Myocyte (in vitro differentiated cells): ENCODE results near the gene LCORL. TPM values are rescaled to one million over a fixed set of nuclear protein-coding genes. Genes with fewer than 3 reads are reported as not detected.
A peak's percentile ranks its signal among the peaks of the same experiment; 100 is the strongest.
"Not testable (repeated sequence)": the region's sequence is repeated elsewhere in the genome, so short reads cannot be mapped to it uniquely, and the experiment has no call there.

Experiments
- DNase-seq: peaks from one replicate; pipeline ENCODE4 v3.0.0-alpha.2; 2012; ENCODE audit warnings: low read depth
- total RNA-seq: library from RNA; depleted of rRNA; stranded (reverse); fragments of >200 nt; gene quantifications from 2 replicates; pipeline ENCODE4 v1.2.3, GENCODE V29; 2014

The LCORL gene
- total RNA-seq, 1 donor from 2014 or later, result 26.5 TPM

- peak; percentile 6 for DNase-seq
Observed at GRCh38 chr4:18020145-18020670, 1.3 kb downstream of the LCORL start.

- no peak for DNase-seq
Observed at GRCh38 chr4:18014269-18014668, 7.3 kb downstream of the LCORL start.

GRCh38 chr4:18012807-18013462 is 8.6 kb downstream of the LCORL start:
- no peak for DNase-seq

- no peak for DNase-seq
Observed at GRCh38 chr4:18012134-18012806, 9.3 kb downstream of the LCORL start.

DNA sequence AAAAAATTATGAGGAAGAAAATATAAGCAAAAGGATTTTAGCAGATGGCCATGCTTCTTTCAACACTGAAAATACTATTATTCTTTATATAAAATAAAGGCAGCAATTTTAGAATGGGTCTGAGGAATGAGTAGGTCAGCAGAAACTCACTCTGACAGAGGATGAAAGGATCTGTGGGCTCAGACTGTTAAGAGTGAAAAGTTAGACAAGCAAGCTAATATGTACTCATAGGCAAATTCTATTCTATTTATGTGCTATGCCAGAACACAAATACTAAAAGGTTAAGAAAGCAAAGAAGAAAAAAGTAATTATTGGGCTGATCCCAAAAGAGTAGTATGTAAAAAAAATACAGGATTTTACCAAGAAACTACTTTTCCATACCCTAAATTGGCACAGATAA is 13.9 kb downstream of the LCORL start:
- DNase-seq, result no peak

- DNase-seq, result not testable (repeated sequence)
Observed at GRCh38 chr4:18006432-18006831, 15.1 kb downstream of the LCORL start.

- DNase-seq, result no peak
Observed at GRCh38 chr4:17997129-17997528, 24.4 kb downstream of the LCORL start.

DNA sequence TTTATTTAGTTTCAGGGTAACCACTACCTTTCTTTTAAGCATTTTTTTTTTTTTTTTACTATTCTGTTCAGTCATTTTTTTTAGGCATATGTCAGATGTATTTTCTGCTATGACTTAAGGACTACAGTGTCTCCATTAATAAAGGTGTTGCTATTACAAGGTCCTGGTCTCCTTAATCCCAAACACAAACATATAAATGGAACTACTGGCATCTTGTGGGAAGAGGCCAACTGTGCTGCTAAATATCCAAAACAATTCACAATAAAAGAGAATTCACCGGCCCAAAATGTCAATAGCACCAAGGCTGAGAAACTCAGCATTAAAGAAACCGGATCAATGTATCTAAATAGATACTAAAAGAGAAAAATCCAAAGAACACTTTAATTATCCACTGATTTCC is 26.4 kb downstream of the LCORL start:
- DNase-seq, result peak; percentile 23

DNA sequence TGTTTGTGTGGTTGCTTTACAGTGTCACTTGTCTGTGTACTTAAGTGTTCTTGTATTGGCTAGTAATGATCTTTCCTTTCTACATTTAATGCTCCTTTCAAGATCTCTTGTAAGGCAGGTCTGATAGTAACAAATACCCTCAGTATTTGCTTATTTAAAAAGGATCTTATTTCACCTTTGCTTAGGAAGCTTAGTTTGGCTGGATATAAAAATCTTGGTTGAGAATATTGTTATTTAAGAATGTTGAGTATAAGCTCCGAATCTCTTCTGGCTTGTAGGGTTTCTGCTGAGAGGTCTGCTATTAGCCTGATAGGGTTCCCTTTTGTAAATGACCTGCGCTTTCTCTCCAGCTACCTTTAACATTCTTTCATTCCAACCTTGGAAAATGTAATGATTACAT is 35.7 kb downstream of the LCORL start:
- DNase-seq, result no peak

GRCh38 chr4:17981063-17981462 is 40.5 kb downstream of the LCORL start:
- no peak for DNase-seq

- no peak for DNase-seq
Observed at GRCh38 chr4:17968721-17969120, 52.8 kb downstream of the LCORL start.

- no peak for DNase-seq
Observed at GRCh38 chr4:17967078-17967477, 54.5 kb downstream of the LCORL start.

- DNase-seq, result no peak
Observed at GRCh38 chr4:17966312-17966711, 55.2 kb downstream of the LCORL start.

DNA sequence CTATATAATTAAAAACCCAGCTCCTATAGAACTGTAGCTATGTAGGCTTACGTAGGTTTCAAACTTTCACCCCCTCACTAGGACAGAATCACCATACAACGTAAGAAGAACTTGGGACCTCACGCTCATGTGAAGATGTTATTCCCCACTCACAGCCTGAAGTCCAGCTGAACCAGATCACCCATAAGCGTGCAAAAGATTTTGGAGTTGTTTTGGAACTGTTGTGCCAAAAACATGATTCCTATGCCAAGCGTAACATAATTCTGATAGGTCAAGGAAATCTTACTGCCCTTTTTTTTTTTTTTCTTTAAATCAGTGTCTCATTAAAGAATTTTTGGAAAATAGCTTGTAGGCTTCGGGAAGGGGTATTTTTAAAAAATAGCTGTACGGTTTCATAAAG is 57.0 kb downstream of the LCORL start:
- DNase-seq, result no peak

- no peak for DNase-seq
Observed at GRCh38 chr4:17962171-17962570, 59.4 kb downstream of the LCORL start.

GRCh38 chr4:17961249-17961648 is 60.3 kb downstream of the LCORL start:
- no peak for DNase-seq

DNA sequence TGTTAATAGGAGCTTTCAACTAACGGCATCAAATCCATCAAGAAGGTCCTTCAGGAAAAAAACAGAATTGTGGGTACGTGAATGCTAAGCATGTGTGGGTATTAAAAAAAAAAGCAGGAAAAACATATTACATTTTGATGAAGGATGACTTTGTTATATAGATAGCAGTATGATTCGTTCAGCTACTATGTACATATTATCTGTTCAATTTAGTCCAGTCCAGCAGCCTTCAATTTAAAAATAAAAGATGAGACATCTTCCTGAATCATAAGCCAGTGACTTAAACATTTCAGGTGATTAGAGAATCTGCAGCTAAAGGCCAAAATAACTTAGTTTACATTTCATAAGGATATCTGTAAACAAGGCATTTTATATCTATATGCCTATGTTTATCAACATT is 63.4 kb downstream of the LCORL start:
- DNase-seq, result peak; percentile 5

DNA sequence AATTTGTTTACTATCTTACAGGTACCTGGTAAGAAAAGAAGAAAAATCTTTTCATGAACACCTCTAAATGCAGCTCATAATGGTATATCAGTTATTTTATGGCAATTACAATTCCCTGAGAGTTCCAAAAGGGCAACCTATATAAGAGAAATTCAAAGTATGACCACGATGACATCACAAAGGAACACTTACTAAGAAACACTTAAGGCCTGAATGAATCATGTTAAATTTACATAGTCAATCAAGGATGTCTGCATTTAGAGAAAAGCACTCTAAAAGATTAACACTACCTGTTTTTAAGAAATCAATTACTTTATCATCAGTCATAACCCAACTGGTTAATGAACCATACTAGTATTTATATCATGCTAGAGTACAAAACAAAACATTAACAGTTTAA is 63.9 kb downstream of the LCORL start:
- no peak for DNase-seq

DNA sequence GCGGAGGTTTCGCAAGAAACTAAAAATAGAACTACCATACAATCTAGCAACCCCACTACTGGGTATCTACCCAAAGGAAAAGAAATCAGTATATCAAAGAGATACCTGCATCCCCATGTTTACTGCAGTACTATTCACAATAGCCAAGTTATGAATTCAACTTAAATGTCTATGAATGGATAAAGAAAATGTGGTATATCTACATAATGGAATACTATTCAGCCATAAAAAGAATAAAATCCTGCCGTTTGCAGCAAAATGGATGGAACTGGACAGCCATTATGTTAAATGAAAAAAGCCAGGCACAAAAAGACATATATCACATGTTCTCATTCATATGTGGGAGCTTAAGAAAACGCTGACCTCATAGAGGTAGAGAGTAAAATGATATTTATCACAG is 65.3 kb downstream of the LCORL start:
- no peak for DNase-seq

DNA sequence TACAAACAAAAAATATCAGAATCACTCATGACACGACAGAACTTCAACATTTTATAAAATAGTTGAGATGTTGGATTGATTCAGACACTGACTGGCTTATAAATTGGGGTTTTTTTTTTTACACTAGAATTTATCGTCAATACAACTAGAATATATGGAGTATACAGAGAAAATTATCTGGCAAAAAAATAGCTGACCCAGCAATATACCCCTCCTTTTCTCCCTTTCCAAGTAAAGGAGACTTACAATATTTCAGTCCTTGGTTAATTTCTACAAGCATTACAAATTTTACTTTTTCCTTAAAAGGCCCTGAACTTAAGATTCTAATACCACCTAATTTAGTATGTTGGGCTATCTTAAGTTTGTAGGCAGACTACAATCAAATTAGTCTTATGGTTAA is 76.3 kb downstream of the LCORL start:
- DNase-seq, result no peak

DNA sequence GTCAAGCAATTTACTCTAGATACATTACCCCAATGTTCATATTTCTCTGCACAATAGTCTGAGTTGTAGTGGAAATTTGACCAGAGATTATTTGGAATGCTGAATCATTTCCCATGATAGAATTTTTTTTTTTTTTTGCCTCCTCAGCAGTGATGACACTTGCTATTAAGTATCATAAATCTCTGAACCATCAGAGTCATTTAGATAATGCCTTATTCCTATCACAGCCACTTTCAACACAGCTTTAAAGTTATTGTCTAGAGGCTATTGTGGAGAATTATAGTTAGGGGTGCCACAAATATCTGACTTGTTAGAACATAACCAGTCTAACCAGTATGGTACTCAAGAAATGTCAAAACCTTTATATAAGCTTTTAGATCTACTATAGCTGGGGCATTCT is 79.8 kb downstream of the LCORL start:
- DNase-seq, result peak; percentile 7

DNA sequence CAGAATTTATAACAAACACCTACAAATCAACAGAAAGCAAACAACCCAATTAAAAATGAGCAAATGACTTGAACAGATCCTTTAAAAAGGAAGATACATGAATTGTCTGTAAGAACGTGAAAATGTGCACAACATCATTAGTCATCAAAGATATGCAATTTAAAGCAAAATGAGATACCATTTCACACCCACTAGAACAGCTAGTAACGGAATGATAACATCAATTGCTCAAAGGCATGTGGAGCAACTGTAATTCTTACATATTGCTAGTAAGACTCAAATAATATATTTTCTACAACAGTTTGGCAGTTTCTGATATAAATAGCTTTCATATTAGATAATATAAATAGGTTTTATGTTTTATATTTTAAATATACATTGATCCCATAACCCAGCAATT is 82.5 kb downstream of the LCORL start:
- DNase-seq, result no peak

- no peak for DNase-seq
Observed at GRCh38 chr4:17934286-17934685, 87.3 kb downstream of the LCORL start.
